Measurements from ENCODE around the gene TCF21. TPM values are rescaled to one million over a fixed set of nuclear protein-coding genes. Genes with fewer than 3 reads are reported as not detected.

Gene TCF21
- total and polyA plus RNA-seq, 2 experiments from 2014 or later = 8.2 to 10.1 TPM

DNA sequence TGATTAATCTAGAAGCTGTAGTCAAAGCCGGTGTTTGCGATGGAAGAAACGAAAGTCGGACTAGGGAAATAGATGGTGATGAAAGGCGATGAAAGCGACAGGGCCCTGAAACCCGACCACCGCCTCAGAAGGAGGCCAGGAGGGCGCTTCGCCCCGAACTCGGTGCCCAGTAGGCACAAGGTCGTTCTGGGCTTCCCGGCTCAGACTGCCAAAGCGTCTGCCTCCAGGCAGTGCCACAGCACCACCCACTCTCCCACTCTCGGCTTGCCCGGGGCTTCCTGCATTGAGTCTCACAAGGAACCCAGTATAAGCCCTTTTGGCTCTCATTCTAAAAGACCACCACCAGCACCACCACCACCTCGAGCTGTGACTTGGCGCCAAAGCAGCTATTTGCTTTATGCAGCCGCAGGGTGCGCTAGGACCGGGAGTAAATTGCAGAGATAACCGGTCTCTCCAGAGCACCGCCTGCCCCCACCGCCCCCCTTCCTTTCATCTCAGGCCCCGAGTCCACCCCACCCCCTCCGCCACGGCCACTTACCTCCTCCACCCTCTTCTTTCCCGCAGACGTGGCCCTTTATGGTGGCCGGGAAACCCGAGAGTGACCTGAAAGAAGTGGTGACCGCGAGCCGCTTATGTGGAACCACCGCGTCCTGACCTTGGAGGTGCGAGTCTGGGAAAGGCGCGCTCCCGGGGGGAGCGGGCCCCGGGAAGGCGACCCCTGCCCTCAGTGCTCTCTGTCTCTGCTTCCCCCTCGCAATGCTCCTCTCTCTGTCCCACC lies 2.4 kb downstream of the TCF21 start:
- H2AFZ ChIP-seq = peak overlapping the region; percentile 22
- no peaks in the 10 kb centered on the region for H3K36me3 ChIP-seq (replicated peaks; ENCODE audit: insufficient read depth, low read depth)
- peaks cover 32% of the 10 kb centered on the region for H3K4me1 ChIP-seq (ENCODE audit: insufficient read depth)
- peaks cover 10% of the 10 kb centered on the region for H3K79me2 ChIP-seq
- H3K4me2 ChIP-seq = peak overlapping the region; percentile 72
- 3% methylated on average over 40 of the region's 45 CpGs for WGBS (ENCODE audit: low lambda C conversion rate, missing lambda C conversion rate)
- peak overlapping the region; percentile 32 for H3K4me3 ChIP-seq
- H3K9me3 ChIP-seq (ENCODE audit: low read depth) = no peaks in the 10 kb centered on the region
- peaks cover 93% of the 10 kb centered on the region for H3K27me3 ChIP-seq
- H4K20me1 ChIP-seq (ENCODE audit: insufficient read depth, poor library complexity, severe bottlenecking) = no peaks in the 10 kb centered on the region
- no peaks in the 10 kb centered on the region for H3K9me2 ChIP-seq (replicated peaks; ENCODE audit: insufficient read depth)
- peak overlapping the region; percentile 76 for H3K27ac ChIP-seq
- TF ChIP-seq EZH2phosphoT487 (IDR thresholded peaks at IDR 0.05; ENCODE audit: low read depth, severe bottlenecking, unreplicated experiment) (peak; percentile 11), CTCF (IDR thresholded peaks at IDR 0.05; ENCODE audit: poor library complexity) (no peak), EZH2 (IDR thresholded peaks at IDR 0.05; ENCODE audit: borderline replicate concordance) (peak; percentile 87)
- DNase-seq (ENCODE audit: low spot score) = peak; percentile 39

GRCh38 chr6:133891927-133892812 lies 3.3 kb downstream of the TCF21 start:
- no peaks in the 10 kb centered on the region for H3K36me3 ChIP-seq (replicated peaks; ENCODE audit: insufficient read depth, low read depth)
- no peaks in the 10 kb centered on the region for H3K9me3 ChIP-seq (ENCODE audit: low read depth)
- 10% methylated on average over 12 of the region's 12 CpGs for WGBS (ENCODE audit: low lambda C conversion rate, missing lambda C conversion rate)
- peaks cover 10% of the 10 kb centered on the region for H3K79me2 ChIP-seq
- peaks cover 32% of the 10 kb centered on the region for H3K4me1 ChIP-seq (ENCODE audit: insufficient read depth)
- no peaks in the 10 kb centered on the region for H4K20me1 ChIP-seq (ENCODE audit: insufficient read depth, poor library complexity, severe bottlenecking)
- peak overlapping the region; percentile 76 for H3K27ac ChIP-seq
- H3K27me3 ChIP-seq = peaks cover 98% of the 10 kb centered on the region
- TF ChIP-seq EZH2phosphoT487 (IDR thresholded peaks at IDR 0.05; ENCODE audit: low read depth, severe bottlenecking, unreplicated experiment) (peak; percentile 56), EZH2 (IDR thresholded peaks at IDR 0.05; ENCODE audit: borderline replicate concordance) (no peak)
- H3K4me2 ChIP-seq = peak overlapping the region; percentile 72
- no peaks in the 10 kb centered on the region for H3K9me2 ChIP-seq (replicated peaks; ENCODE audit: insufficient read depth)
- DNase-seq (ENCODE audit: low spot score) = no peak
- peak overlapping the region; percentile 32 for H3K4me3 ChIP-seq
- peak overlapping the region; percentile 22 for H2AFZ ChIP-seq

GRCh38 chr6:133892813-133893691 lies 4.1 kb downstream of the TCF21 start:
- no peaks in the 10 kb centered on the region for H3K9me3 ChIP-seq (ENCODE audit: low read depth)
- H3K9me2 ChIP-seq (replicated peaks; ENCODE audit: insufficient read depth) = no peaks in the 10 kb centered on the region
- 9% methylated on average over 41 of the region's 41 CpGs for WGBS (ENCODE audit: low lambda C conversion rate, missing lambda C conversion rate)
- peaks cover 10% of the 10 kb centered on the region for H3K79me2 ChIP-seq
- no peak overlapping the region for H3K4me3 ChIP-seq
- H3K27ac ChIP-seq = peak overlapping the region; percentile 27
- H4K20me1 ChIP-seq (ENCODE audit: insufficient read depth, poor library complexity, severe bottlenecking) = no peaks in the 10 kb centered on the region
- peak; percentile 23 for DNase-seq (ENCODE audit: low spot score)
- TF ChIP-seq CTCF (IDR thresholded peaks at IDR 0.05; ENCODE audit: poor library complexity) (no peak), EZH2 (IDR thresholded peaks at IDR 0.05; ENCODE audit: borderline replicate concordance) (peak; percentile 84)
- H3K4me1 ChIP-seq (ENCODE audit: insufficient read depth) = peaks cover 35% of the 10 kb centered on the region
- H3K4me2 ChIP-seq = peak overlapping the region; percentile 72
- H2AFZ ChIP-seq = peak overlapping the region; percentile 17
- no peaks in the 10 kb centered on the region for H3K36me3 ChIP-seq (replicated peaks; ENCODE audit: insufficient read depth, low read depth)
- peaks cover 97% of the 10 kb centered on the region for H3K27me3 ChIP-seq
